Measurements from ENCODE around the gene PSMG3. TPM values are rescaled to one million over a fixed set of nuclear protein-coding genes. Genes with fewer than 3 reads are reported as not detected.

The PSMG3 gene
- total RNA-seq, 1 experiment from 2014 or later, result 59.4 TPM

DNA sequence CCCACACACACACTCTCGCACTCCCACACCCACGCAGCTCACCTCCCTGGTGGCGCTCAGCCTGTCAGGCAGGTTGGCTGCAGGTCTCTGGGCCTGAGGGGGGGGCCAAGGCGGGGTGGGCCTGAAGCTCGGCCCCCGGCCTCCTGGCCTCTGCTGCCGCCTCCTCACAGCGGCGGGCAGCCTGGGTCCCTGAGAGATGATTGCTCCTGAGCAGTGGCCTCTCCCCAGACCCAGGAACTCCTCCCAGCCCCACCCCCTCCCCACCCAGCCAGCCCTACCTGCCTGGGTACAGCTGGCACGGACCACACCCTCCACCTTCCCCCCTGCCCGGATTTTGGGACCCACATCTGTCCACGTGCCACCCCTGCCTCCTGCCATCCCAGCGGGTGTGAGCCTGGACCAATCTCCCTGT is 9.2 kb downstream of the PSMG3 start:
- H3K4me3 ChIP-seq (ENCODE audit: low read depth in 2 of 2, low read length in 2 of 2), result no peak overlapping the region
- ChIA-PET CTCF (interaction anchor here (0.5 kb wide), 1 partner anchor 1298 kb away, joined by 3 read pairs; no protein-coding TSS in a partner anchor), POLR2A (no interaction called here)
- ATAC-seq (no peak), DNase-seq (ENCODE audit: low read depth, low spot score) (no peak)
- TF ChIP-seq, protein P1, sequence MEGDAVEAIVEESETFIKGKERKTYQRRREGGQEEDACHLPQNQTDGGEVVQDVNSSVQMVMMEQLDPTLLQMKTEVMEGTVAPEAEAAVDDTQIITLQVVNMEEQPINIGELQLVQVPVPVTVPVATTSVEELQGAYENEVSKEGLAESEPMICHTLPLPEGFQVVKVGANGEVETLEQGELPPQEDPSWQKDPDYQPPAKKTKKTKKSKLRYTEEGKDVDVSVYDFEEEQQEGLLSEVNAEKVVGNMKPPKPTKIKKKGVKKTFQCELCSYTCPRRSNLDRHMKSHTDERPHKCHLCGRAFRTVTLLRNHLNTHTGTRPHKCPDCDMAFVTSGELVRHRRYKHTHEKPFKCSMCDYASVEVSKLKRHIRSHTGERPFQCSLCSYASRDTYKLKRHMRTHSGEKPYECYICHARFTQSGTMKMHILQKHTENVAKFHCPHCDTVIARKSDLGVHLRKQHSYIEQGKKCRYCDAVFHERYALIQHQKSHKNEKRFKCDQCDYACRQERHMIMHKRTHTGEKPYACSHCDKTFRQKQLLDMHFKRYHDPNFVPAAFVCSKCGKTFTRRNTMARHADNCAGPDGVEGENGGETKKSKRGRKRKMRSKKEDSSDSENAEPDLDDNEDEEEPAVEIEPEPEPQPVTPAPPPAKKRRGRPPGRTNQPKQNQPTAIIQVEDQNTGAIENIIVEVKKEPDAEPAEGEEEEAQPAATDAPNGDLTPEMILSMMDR (IDR thresholded peaks at IDR 0.05), result no peak
- no peak for TF ChIP-seq SIN3A (IDR thresholded peaks at IDR 0.05; ENCODE audit: borderline replicate concordance, insufficient read depth, low read depth, low read length)
- TF ChIP-seq, protein P2, sequence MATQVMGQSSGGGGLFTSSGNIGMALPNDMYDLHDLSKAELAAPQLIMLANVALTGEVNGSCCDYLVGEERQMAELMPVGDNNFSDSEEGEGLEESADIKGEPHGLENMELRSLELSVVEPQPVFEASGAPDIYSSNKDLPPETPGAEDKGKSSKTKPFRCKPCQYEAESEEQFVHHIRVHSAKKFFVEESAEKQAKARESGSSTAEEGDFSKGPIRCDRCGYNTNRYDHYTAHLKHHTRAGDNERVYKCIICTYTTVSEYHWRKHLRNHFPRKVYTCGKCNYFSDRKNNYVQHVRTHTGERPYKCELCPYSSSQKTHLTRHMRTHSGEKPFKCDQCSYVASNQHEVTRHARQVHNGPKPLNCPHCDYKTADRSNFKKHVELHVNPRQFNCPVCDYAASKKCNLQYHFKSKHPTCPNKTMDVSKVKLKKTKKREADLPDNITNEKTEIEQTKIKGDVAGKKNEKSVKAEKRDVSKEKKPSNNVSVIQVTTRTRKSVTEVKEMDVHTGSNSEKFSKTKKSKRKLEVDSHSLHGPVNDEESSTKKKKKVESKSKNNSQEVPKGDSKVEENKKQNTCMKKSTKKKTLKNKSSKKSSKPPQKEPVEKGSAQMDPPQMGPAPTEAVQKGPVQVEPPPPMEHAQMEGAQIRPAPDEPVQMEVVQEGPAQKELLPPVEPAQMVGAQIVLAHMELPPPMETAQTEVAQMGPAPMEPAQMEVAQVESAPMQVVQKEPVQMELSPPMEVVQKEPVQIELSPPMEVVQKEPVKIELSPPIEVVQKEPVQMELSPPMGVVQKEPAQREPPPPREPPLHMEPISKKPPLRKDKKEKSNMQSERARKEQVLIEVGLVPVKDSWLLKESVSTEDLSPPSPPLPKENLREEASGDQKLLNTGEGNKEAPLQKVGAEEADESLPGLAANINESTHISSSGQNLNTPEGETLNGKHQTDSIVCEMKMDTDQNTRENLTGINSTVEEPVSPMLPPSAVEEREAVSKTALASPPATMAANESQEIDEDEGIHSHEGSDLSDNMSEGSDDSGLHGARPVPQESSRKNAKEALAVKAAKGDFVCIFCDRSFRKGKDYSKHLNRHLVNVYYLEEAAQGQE (IDR thresholded peaks at IDR 0.05; ENCODE audit: insufficient read depth in 1 of 2, low read depth in 2 of 2, low read length in 1 of 2), result no peak
- no peak for TF ChIP-seq POLR2AphosphoS5 (IDR thresholded peaks at IDR 0.05; ENCODE audit: low read depth, low read length)
- TF ChIP-seq TCF7L2 (IDR thresholded peaks at IDR 0.05; ENCODE audit: low read depth, low read length), result no peak
- peaks cover 20% of the 10 kb centered on the region for H3K4me1 ChIP-seq (ENCODE audit: control insufficient read depth, insufficient read depth, low read length)
- H3K9me3 ChIP-seq (ENCODE audit: control insufficient read depth, insufficient read depth, low read depth, low read length), result no peaks in the 10 kb centered on the region
- H3K27me3 ChIP-seq (ENCODE audit: control insufficient read depth, insufficient read depth, low read length), result no peaks in the 10 kb centered on the region
- in situ Hi-C loops (cut with HindIII; ENCODE audit: low pct_unique_long_range_greater_than_20kb, low sequenced_read_pairs) (no loop called here), intact Hi-C loops (cut with micrococcal nuclease; ENCODE audit: unreplicated experiment) (no loop called here)
- no TSS peak for BruUV-seq (replicated peaks)
- H3K27ac ChIP-seq (ENCODE audit: low read length), result no peak overlapping the region
- H3K36me3 ChIP-seq (ENCODE audit: control insufficient read depth, insufficient read depth, low read length), result no peaks in the 10 kb centered on the region

DNA sequence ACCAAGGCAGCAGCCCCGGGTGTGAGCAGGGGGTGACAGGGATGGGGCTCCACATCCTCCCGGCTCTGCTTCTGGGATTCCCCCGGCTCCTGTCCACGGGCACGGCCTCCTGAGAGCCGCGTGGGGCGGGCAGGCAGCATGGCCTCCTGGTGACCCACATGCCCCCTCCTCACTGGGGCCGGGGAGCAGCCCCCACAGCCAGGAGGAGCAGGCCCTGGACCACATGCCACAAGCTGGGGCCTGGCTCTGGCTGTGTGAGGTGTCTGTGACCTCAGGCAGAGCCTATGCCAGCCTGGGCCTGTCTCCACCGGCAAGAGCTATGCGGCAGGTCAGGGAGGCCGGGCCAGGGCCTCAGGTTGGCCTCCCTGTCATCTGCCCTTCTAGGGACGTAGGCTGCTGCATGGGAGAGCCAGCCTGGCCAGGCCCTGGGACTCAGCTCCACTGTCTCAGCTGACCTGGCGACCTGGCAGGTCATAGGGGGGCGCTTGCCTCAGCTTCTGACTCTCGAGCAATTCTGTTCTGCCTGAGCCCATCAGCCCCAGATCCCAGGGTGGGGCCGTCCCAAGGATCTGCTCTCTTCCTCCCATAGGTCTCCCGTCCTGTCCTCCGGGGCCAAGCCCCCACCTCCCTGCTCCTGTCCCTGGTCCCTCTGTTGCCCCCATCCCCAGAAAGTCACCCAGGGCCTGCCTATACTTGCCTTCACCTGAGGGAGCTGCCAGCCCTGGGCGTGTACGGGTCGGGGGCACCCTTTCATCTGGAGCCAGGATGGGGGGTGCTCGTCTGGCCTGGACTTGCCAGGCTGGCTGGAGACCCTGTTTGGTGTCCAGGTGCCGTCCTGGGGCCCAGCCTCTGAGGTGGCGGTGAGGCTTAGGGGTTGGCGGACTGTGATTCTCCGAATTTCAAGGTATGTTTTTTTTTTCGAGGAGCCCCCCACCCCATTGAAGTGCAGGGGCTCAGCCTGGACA is 9.9 kb downstream of the PSMG3 start:
- intact Hi-C loops (cut with micrococcal nuclease; ENCODE audit: unreplicated experiment), result no loop called here
- no peak overlapping the region for H3K27ac ChIP-seq (ENCODE audit: low read length)
- ATAC-seq, result no peak

More for the DNA sequence above, 9.9 kb downstream of the PSMG3 start:
- no peaks in the 10 kb centered on the region for H3K36me3 ChIP-seq (ENCODE audit: control insufficient read depth, insufficient read depth, low read length)
- no peaks in the 10 kb centered on the region for H3K27me3 ChIP-seq (ENCODE audit: control insufficient read depth, insufficient read depth, low read length)
- POLR2A ChIA-PET, result no interaction called here
- peaks cover 27% of the 10 kb centered on the region for H3K4me1 ChIP-seq (ENCODE audit: control insufficient read depth, insufficient read depth, low read length)
- BruUV-seq (replicated peaks), result no TSS peak
- no peak for DNase-seq (ENCODE audit: low read depth, low spot score)
- CTCF ChIA-PET, result interaction anchor here (0.5 kb wide), 2 partner anchors 93 to 1298 kb away, joined by 3 read pairs; no protein-coding TSS in a partner anchor
- TF ChIP-seq TCF7L2 (IDR thresholded peaks at IDR 0.05; ENCODE audit: low read depth, low read length), result no peak
- TF ChIP-seq POLR2AphosphoS5 (IDR thresholded peaks at IDR 0.05; ENCODE audit: low read depth, low read length), result no peak
- TF ChIP-seq, protein P1 (IDR thresholded peaks at IDR 0.05), result no peak
- TF ChIP-seq, protein P2 (IDR thresholded peaks at IDR 0.05; ENCODE audit: insufficient read depth in 1 of 2, low read depth in 2 of 2, low read length in 1 of 2), result no peak
- TF ChIP-seq SIN3A (IDR thresholded peaks at IDR 0.05; ENCODE audit: borderline replicate concordance, insufficient read depth, low read depth, low read length), result no peak
- in situ Hi-C loops (cut with HindIII; ENCODE audit: low pct_unique_long_range_greater_than_20kb, low sequenced_read_pairs), result no loop called here
- no peak overlapping the region for H3K4me3 ChIP-seq (ENCODE audit: low read depth in 2 of 2, low read length in 2 of 2)
- no peaks in the 10 kb centered on the region for H3K9me3 ChIP-seq (ENCODE audit: control insufficient read depth, insufficient read depth, low read depth, low read length)

Measured in Panc1 (cell line).